Esophagus squamous epithelium (tissue), 5 donors: ENCODE data around the gene DEFB112. TPM values are rescaled to one million over a fixed set of nuclear protein-coding genes. Genes with fewer than 3 reads are reported as not detected.

Experiments used
- DNase-seq: peaks from one replicate; lab custom pipeline; 2025; lab: John Stamatoyannopoulos, UW
- H3K27ac ChIP-seq, 4 donors: fragments of 200-600 bp; sonication (generic); one replicate each; pipeline ENCODE4 v1.5.1; 2016 to 2019; ENCODE audit warnings: mild to moderate bottlenecking in 1 of 4
- H3K27me3 ChIP-seq, 4 donors: fragments of 200-600 bp; sonication (generic); 1 replicate in 3 of 4; 2 replicates in 1 of 4; pipeline versions ENCODE4 v1.5.1 to v1.6.0; 2017 to 2021; ENCODE audit warnings: antibody characterized with exemption in 1 of 4
- H3K36me3 ChIP-seq, 3 donors: fragments of 200-600 bp; sonication (generic); one replicate each; pipeline ENCODE4 v1.5.1; 2016 to 2019
- H3K4me1 ChIP-seq, 3 donors: fragments of 200-600 bp; sonication (generic); one replicate each; pipeline ENCODE4 v1.5.1; 2017 to 2019
- H3K4me3 ChIP-seq, 4 donors: fragments of 200-600 bp; sonication (generic); 1 replicate in 3 of 4; 2 replicates in 1 of 4; pipeline ENCODE4 v1.5.1; 2016 to 2019; ENCODE audit warnings: mild to moderate bottlenecking in 2 of 4, moderate library complexity in 1 of 4
- H3K9me3 ChIP-seq, 3 donors: fragments of 200-600 bp; sonication (generic); one replicate each; pipeline ENCODE4 v1.5.1; 2016 to 2019
- CTCF ChIP-seq, 6 experiments: fragments of 450-650 bp in 4 of 6; fragments of 200-600 bp in 2 of 6; sonication (generic) in 2 of 6; IDR thresholded peaks; one replicate each; pipeline ENCODE4 v1.5.1; 2016 to 2019; ENCODE audit warnings: antibody characterized with exemption in 6 of 6, mild to moderate bottlenecking in 4 of 6, moderate library complexity in 4 of 6
- POLR2A ChIP-seq, 4 donors: fragments of 450-650 bp; IDR thresholded peaks; one replicate each; pipeline ENCODE4 v1.6.1; 2017; ENCODE audit warnings: antibody characterized with exemption in 4 of 4, mild to moderate bottlenecking in 4 of 4, moderate library complexity in 3 of 4
- WGBS, 2 donors: methylation state at CpG; one replicate each; pipeline ENCODE4 v1.1.5; 2018; 5-methylcytosine and 5-hydroxymethylcytosine counted together
- intact Hi-C: fragments of 100-400 bp; cut with DNase I; formaldehyde crosslinking; loops from one replicate; pipeline ENCODE4 v1.15.0; 2022
- total RNA-seq, 4 donors: library from RNA; depleted of rRNA; stranded (reverse); fragments of >200 nt; gene quantifications; one replicate each; pipeline ENCODE4 v1.1.0, GENCODE V29; 2016
- donor health status: DM: yes; HTN: yes; CAD: no.

Gene DEFB112
- total RNA-seq, 4 donors from 2014 or later, result not detected

- 69 to 78% methylated on average over 4 of the region's 4 CpGs for WGBS, 2 donors
- Histone ChIP-seq H3K9me3 (no peaks in the 10 kb centered on the region), H3K4me3 (no peak overlapping the region), H3K36me3 (no peaks in the 10 kb centered on the region), H3K27ac (no peak overlapping the region), H3K27me3 (no peaks in the 10 kb centered on the region), H3K4me1 (no peaks in the 10 kb centered on the region)
- DNase-seq, result no peak
- intact Hi-C loops, result no loop called here
- no peak for TF ChIP-seq POLR2A (IDR thresholded peaks at IDR 0.05)
- no peak for TF ChIP-seq CTCF (IDR thresholded peaks at IDR 0.05)
Observed at GRCh38 chr6:50076431-50076830, 26.7 kb upstream of the DEFB112 start.

- WGBS, 2 donors, result 70 to 79% methylated on average over 1 of the region's 1 CpG
- TF ChIP-seq CTCF (IDR thresholded peaks at IDR 0.05), result no peak
- no peak for TF ChIP-seq POLR2A (IDR thresholded peaks at IDR 0.05)
- H3K36me3 ChIP-seq, result no peaks in the 10 kb centered on the region
- DNase-seq, result no peak
- H3K27me3 ChIP-seq, result no peaks in the 10 kb centered on the region
- no peak overlapping the region for H3K4me3 ChIP-seq
- no peak overlapping the region for H3K27ac ChIP-seq
- no peaks in the 10 kb centered on the region for H3K4me1 ChIP-seq
- intact Hi-C loops, result no loop called here
- no peaks in the 10 kb centered on the region for H3K9me3 ChIP-seq
Observed at GRCh38 chr6:50071921-50072320, 22.2 kb upstream of the DEFB112 start.

- no peaks in the 10 kb centered on the region for H3K9me3 ChIP-seq
- intact Hi-C loops, result no loop called here
- H3K4me1 ChIP-seq, result no peaks in the 10 kb centered on the region
- no peak for DNase-seq
- TF ChIP-seq CTCF (IDR thresholded peaks at IDR 0.05), result no peak
- no peak for TF ChIP-seq POLR2A (IDR thresholded peaks at IDR 0.05)
- no peaks in the 10 kb centered on the region for H3K36me3 ChIP-seq
- no peaks in the 10 kb centered on the region for H3K27me3 ChIP-seq
- H3K4me3 ChIP-seq, result no peak overlapping the region
- H3K27ac ChIP-seq, result no peak overlapping the region
- WGBS, 2 donors, result 69 to 80% methylated on average over 2 of the region's 2 CpGs
Observed at GRCh38 chr6:50070101-50070500, 20.4 kb upstream of the DEFB112 start.

- intact Hi-C loops, result no loop called here
- H3K4me3 ChIP-seq, result no peak overlapping the region
- 4 to 6% methylated on average over 2 of the region's 2 CpGs for WGBS, 2 donors
Observed at GRCh38 chr6:50062051-50062450, 12.3 kb upstream of the DEFB112 start.

GRCh38 chr6:50056242-50056641 is 6.5 kb upstream of the DEFB112 start:
- TF ChIP-seq POLR2A (IDR thresholded peaks at IDR 0.05), result no peak
- no peak for TF ChIP-seq CTCF (IDR thresholded peaks at IDR 0.05)
- 75 to 95% methylated on average over 1 of the region's 1 CpG for WGBS, 2 donors
- intact Hi-C loops, result no loop called here
- no peak overlapping the region for H3K27ac ChIP-seq
- DNase-seq, result no peak
- no peaks in the 10 kb centered on the region for H3K9me3 ChIP-seq
- H3K36me3 ChIP-seq, result no peaks in the 10 kb centered on the region
- H3K4me3 ChIP-seq, result no peak overlapping the region
- no peaks in the 10 kb centered on the region for H3K4me1 ChIP-seq
- H3K27me3 ChIP-seq, result no peaks in the 10 kb centered on the region

More at GRCh38 chr6:50062051-50062450, 12.3 kb upstream of the DEFB112 start:
- TF ChIP-seq CTCF (IDR thresholded peaks at IDR 0.05), result peak in 2 of 6 experiments; percentile 8 to 34
- TF ChIP-seq POLR2A (IDR thresholded peaks at IDR 0.05), result no peak
- H3K27ac ChIP-seq, result no peak overlapping the region
- no peaks in the 10 kb centered on the region for H3K9me3 ChIP-seq
- H3K27me3 ChIP-seq, result no peaks in the 10 kb centered on the region
- no peaks in the 10 kb centered on the region for H3K36me3 ChIP-seq
- DNase-seq, result no peak
- H3K4me1 ChIP-seq, result no peaks in the 10 kb centered on the region
